Stimulated activated CD4-positive, alpha-beta T cell treated with anti-CD3 and anti-CD28 coated beads, Interleukin-12 subunit alpha, Interleukin-12 subunit beta, amount 100 ng/mL, for 24 hours (primary cell): ENCODE data around the gene COL4A3.

Experiments
- DNase-seq, 2 experiments: peaks; one replicate each; pipeline ENCODE4 v3.0.0-alpha.2; 2020; ENCODE audit warnings: low read depth in 2 of 2

Gene COL4A3

GRCh38 chr2:227340106-227340505 lies 175.7 kb downstream of the COL4A3 start:
- no peak for DNase-seq

- no peak for DNase-seq
These were observed 177.1 kb downstream of the COL4A3 start for GRCh38 chr2:227341553-227341952.

- no peak for DNase-seq
These were observed 179.8 kb downstream of the COL4A3 start for GRCh38 chr2:227344231-227344630.

GRCh38 chr2:227347117-227347516 lies 182.7 kb downstream of the COL4A3 start:
- no peak for DNase-seq

- DNase-seq, result no peak
These were observed 183.9 kb downstream of the COL4A3 start for GRCh38 chr2:227348324-227348723.

GRCh38 chr2:227349989-227350612 lies 185.7 kb downstream of the COL4A3 start:
- DNase-seq, result no peak

- no peak for DNase-seq
These were observed 187.2 kb downstream of the COL4A3 start for GRCh38 chr2:227351639-227352038.

- DNase-seq, result no peak
These were observed 195.9 kb downstream of the COL4A3 start for GRCh38 chr2:227360351-227360750.

GRCh38 chr2:227363756-227364155 lies 199.3 kb downstream of the COL4A3 start:
- no peak for DNase-seq
